ENCODE data around the gene GTF2F1.
A peak's percentile ranks its signal among the peaks of the same experiment; 100 is the strongest.
"Not testable (repeated sequence)": the region's sequence is repeated elsewhere in the genome, so short reads cannot be mapped to it uniquely, and the experiment has no call there.

GTF2F1 gene

GRCh38 chr19:6354098-6354674 lies 38.8 kb downstream of the GTF2F1 start:
- peak in 1 of 2 experiments; percentile 51 for DNase-seq

- no peak for DNase-seq
Measured at GRCh38 chr19:6352381-6353165, 40.4 kb downstream of the GTF2F1 start.

GRCh38 chr19:6350688-6351087 lies 42.3 kb downstream of the GTF2F1 start:
- no peak for DNase-seq

GRCh38 chr19:6349271-6349670 lies 43.7 kb downstream of the GTF2F1 start:
- not testable (repeated sequence) for DNase-seq

- no peak for DNase-seq
Measured at GRCh38 chr19:6343462-6343861, 49.5 kb downstream of the GTF2F1 start.

- DNase-seq = no peak
Measured at GRCh38 chr19:6340493-6341201, 52.3 kb downstream of the GTF2F1 start.

GRCh38 chr19:6334490-6335285 lies 58.3 kb downstream of the GTF2F1 start:
- no peak for DNase-seq

- DNase-seq = no peak
Measured at GRCh38 chr19:6333439-6333838, 59.5 kb downstream of the GTF2F1 start, which contains the start of gene ACER1. ACER1 (minus strand) TSS chr19:6333612; CDS start chr19:6333551, 61 bp downstream.
